HepG2 (cell line): Measurements from ENCODE around the gene UFSP2. TPM values are rescaled to one million over a fixed set of nuclear protein-coding genes. Genes with fewer than 3 reads are reported as not detected.

Experiments used
- ATAC-seq: fragments of 200-7000 bp; cut with Tn5 transposase; 3 replicates; pipeline ENCODE4 v1.9.1; 2020; ENCODE audit warnings: mild to moderate bottlenecking, moderate library complexity
- BruUV-seq: library from RNA; stranded (reverse); fragments of 400-500 nt; replicated peaks from 2 replicates; lab custom pipeline; 2021; lab: Mats Ljungman, UMichigan
- CTCF ChIA-PET: fragments of 300-600 bp; formaldehyde crosslinking; extraction: SDS; loops from one replicate; lab custom pipeline; 2021; ENCODE audit warnings: low total read pairs, inconsistent platforms, low intra/inter-chr PET ratio; lab: Yijun Ruan, JAX
- POLR2A ChIA-PET: fragments of 350-600 bp; sonication (Branson Sonifier 250); formaldehyde crosslinking; loops from one replicate; lab custom pipeline; 2020; ENCODE audit warnings: antibody characterized with exemption, inconsistent platforms; lab: Yijun Ruan, JAX
- DNase-seq: peaks from one replicate; pipeline ENCODE4 v3.0.0-alpha.2; 2015; ENCODE audit warnings: low spot score
- FAIRE-seq: peaks from 3 replicates; lab custom pipeline; 2011; peaks lifted over from hg19 to GRCh38; lab: Jason Lieb, UNC
- H2AFZ ChIP-seq: one replicate; pipeline ENCODE4 v1.6.1; 2011; ENCODE audit warnings: low read length, inconsistent platforms
- H3K27ac ChIP-seq: fragments of 300-600 bp; 3 replicates; pipeline ENCODE4 v1.8.0; 2011; ENCODE audit warnings: mixed run types, mild to moderate bottlenecking, mixed read lengths, low read length, inconsistent platforms; ENCODE audit not compliant: insufficient read depth; ENCODE audit errors: extremely low read length
- H3K27me3 ChIP-seq, 2 experiments: fragments of 200-600 bp in 1 of 2; 2 replicates in 1 of 2; 3 replicates in 1 of 2; pipeline versions ENCODE4 v1.6.0 to v1.8.0; 2011; ENCODE audit warnings: low read length in 2 of 2, mild to moderate bottlenecking in 2 of 2, moderate library complexity in 2 of 2, inconsistent platforms in 1 of 2; ENCODE audit not compliant: insufficient read depth in 2 of 2, control insufficient read depth in 1 of 2
- H3K36me3 ChIP-seq, 2 experiments: fragments of 200-600 bp in 1 of 2; replicated peaks in 1 of 2; 2 replicates in 1 of 2; 3 replicates in 1 of 2; pipeline versions ENCODE4 v1.5.1 to v1.8.0; 2011; ENCODE audit warnings: low read length in 2 of 2, inconsistent platforms in 1 of 2; ENCODE audit not compliant: insufficient read depth in 2 of 2, control insufficient read depth in 1 of 2
- H3K4me1 ChIP-seq: 2 replicates; pipeline ENCODE4 v1.5.1; 2012; ENCODE audit warnings: low read length, inconsistent platforms; ENCODE audit not compliant: insufficient read depth
- H3K4me2 ChIP-seq: 2 replicates; pipeline ENCODE4 v1.6.0; 2011; ENCODE audit warnings: low read depth, low read length, inconsistent platforms
- H3K4me3 ChIP-seq, 3 experiments: fragments of 200-600 bp in 1 of 3; sonication (generic), shearing (Covaris generic) in 1 of 3; replicated peaks in 1 of 3; 2 replicates each; pipeline ENCODE4 v1.5.1; 2011 to 2016; ENCODE audit warnings: low read length in 3 of 3, inconsistent platforms in 2 of 3, low read depth in 2 of 3, mild to moderate bottlenecking in 2 of 3, control low read depth in 1 of 3, mixed read lengths in 1 of 3; ENCODE audit not compliant: insufficient read depth in 1 of 3
- H3K79me2 ChIP-seq: one replicate; pipeline ENCODE4 v1.6.1; 2011; ENCODE audit warnings: low read length, inconsistent platforms; ENCODE audit not compliant: insufficient read depth
- H3K9ac ChIP-seq: 2 replicates; pipeline ENCODE4 v1.6.0; 2011; ENCODE audit warnings: mild to moderate bottlenecking, low read depth, low read length, inconsistent platforms; ENCODE audit not compliant: insufficient read depth
- H3K9me3 ChIP-seq: 2 replicates; pipeline ENCODE4 v1.5.1; 2012; ENCODE audit warnings: mild to moderate bottlenecking, low read length
- H4K20me1 ChIP-seq: 2 replicates; pipeline ENCODE4 v1.6.0; 2011; ENCODE audit warnings: inconsistent platforms, mild to moderate bottlenecking, low read length, moderate library complexity; ENCODE audit not compliant: insufficient read depth
- ATRX ChIP-seq: sonication (generic); formaldehyde crosslinking; IDR thresholded peaks from 2 replicates; pipeline ENCODE4 v1.4.0; 2020; ENCODE audit warnings: missing genetic modification reagents, borderline replicate concordance
- CHCHD3 ChIP-seq: sonication (generic); formaldehyde crosslinking; IDR thresholded peaks from 2 replicates; pipeline ENCODE4 v1.8.0; 2022; ENCODE audit warnings: mild to moderate bottlenecking, missing genetic modification reagents, moderate library complexity
- MYC ChIP-seq: sonication (generic); formaldehyde crosslinking; IDR thresholded peaks from 2 replicates; pipeline ENCODE4 v1.9.0; 2021; ENCODE audit warnings: missing genetic modification reagents, borderline replicate concordance
- PATZ1 ChIP-seq: sonication (generic); formaldehyde crosslinking; IDR thresholded peaks from 2 replicates; pipeline ENCODE4 v1.4.0; 2020; ENCODE audit warnings: missing genetic modification reagents
- PHB2 ChIP-seq: fragments of 450-650 bp; IDR thresholded peaks from 2 replicates; pipeline ENCODE4 v1.6.1; 2018; ENCODE audit not compliant: partially characterized antibody
- PLRG1 ChIP-seq: fragments of 450-650 bp; conservative IDR thresholded peaks from 2 replicates; pipeline ENCODE4 v1.6.1; 2016
- PLSCR1 ChIP-seq: sonication (generic); formaldehyde crosslinking; IDR thresholded peaks from 2 replicates; pipeline ENCODE4 v1.5.0; 2020; ENCODE audit warnings: missing genetic modification reagents, mild to moderate bottlenecking, borderline replicate concordance
- ZBTB38 ChIP-seq: sonication (generic); formaldehyde crosslinking; IDR thresholded peaks from 2 replicates; pipeline ENCODE4 v1.5.1; 2020; ENCODE audit warnings: mild to moderate bottlenecking, missing genetic modification reagents
- ZNF136 ChIP-seq: sonication (generic); formaldehyde crosslinking; IDR thresholded peaks from 2 replicates; pipeline ENCODE4 v1.8.1; 2022; ENCODE audit warnings: low read depth, mild to moderate bottlenecking, moderate library complexity, missing genetic modification reagents
- ZNF691 ChIP-seq: sonication (generic); formaldehyde crosslinking; IDR thresholded peaks from 2 replicates; pipeline ENCODE4 v1.4.0; 2020; ENCODE audit warnings: missing genetic modification reagents, low read depth, mild to moderate bottlenecking, borderline replicate concordance
- ZNF746 ChIP-seq: sonication (generic); formaldehyde crosslinking; IDR thresholded peaks from 2 replicates; pipeline ENCODE4 v1.8.0; 2022; ENCODE audit warnings: mild to moderate bottlenecking, missing genetic modification reagents
- WGBS: methylation state at CpG from one replicate; pipeline ENCODE4 v1.1.6; 2017; ENCODE audit warnings: low lambda C conversion rate; 5-methylcytosine and 5-hydroxymethylcytosine counted together
- in situ Hi-C: cut with HindIII; loops from 2 replicates; pipeline ENCODE4 v1.10.0; 2017; ENCODE audit warnings: low pct_unique_long_range_greater_than_20kb; ENCODE audit not compliant: extremely low pct_ligation_motif_present
- intact Hi-C: fragments of 100-400 bp; cut with micrococcal nuclease; formaldehyde crosslinking; loops from one replicate; pipeline ENCODE4 v1.10.0; 2022; ENCODE audit not compliant: unreplicated experiment
- polyA plus RNA-seq, 8 experiments: library from polyadenylated mRNA; depleted of rRNA in 3 of 8; stranded (reverse) in 7 of 8; unstranded in 1 of 8; fragments of >200 nt; fragmentation: Illumina TruSeq in 4 of 8; extraction: Trizol in 4 of 8; gene quantifications; 2 replicates each; pipeline versions ENCODE4 v1.2.1 to v1.2.3, GENCODE V29; 2011 to 2016; ENCODE audit warnings: low read depth in 4 of 8, missing spikeins in 1 of 8, mixed read lengths in 1 of 8; ENCODE audit not compliant: insufficient read depth in 1 of 8
- total RNA-seq, 5 experiments: library from RNA; depleted of rRNA; stranded (reverse); fragments of >200 nt; fragmentation: Illumina TruSeq; extraction: Trizol; gene quantifications; 2 replicates each; pipeline ENCODE4 v1.2.3, GENCODE V29; 2016; ENCODE audit warnings: low read depth in 1 of 5

Gene UFSP2
- total and polyA plus RNA-seq, 2 of the 13 experiments (the other 11 are each of a cell fraction or from before 2014, with no cell fraction given), result 24.1 to 32.3 TPM

- Histone ChIP-seq H3K4me1 (peaks cover 7% of the 10 kb centered on the region), H3K9me3 (no peaks in the 10 kb centered on the region), H3K27me3 (no peaks in the 10 kb centered on the region), H4K20me1 (no peaks in the 10 kb centered on the region), H3K4me2 (no peak overlapping the region), H3K36me3 (peaks cover 6 to 7% of the 10 kb centered on the region in 2 experiments; a peak in 2 of 5 replicates), H3K79me2 (no peaks in the 10 kb centered on the region), H3K27ac (no peak overlapping the region), H2AFZ (no peak overlapping the region), H3K9ac (no peak overlapping the region), H3K4me3 (no peak overlapping the region)
- intact Hi-C loops (no loop called here), in situ Hi-C loops (no loop called here)
- ATAC-seq (no peak), DNase-seq (no peak), FAIRE-seq (no peak)
- ChIA-PET CTCF (no interaction called here), POLR2A (no interaction called here)
- TF ChIP-seq MYC (CRISPR knock-in tag) (no peak), PLRG1 (no peak), ATRX (CRISPR knock-in tag) (no peak), PLSCR1 (CRISPR knock-in tag) (no peak), CHCHD3 (CRISPR knock-in tag) (no peak), ZNF136 (CRISPR knock-in tag) (no peak), ZBTB38 (CRISPR knock-in tag) (no peak), PHB2 (no peak), PATZ1 (CRISPR knock-in tag) (no peak), ZNF746 (CRISPR knock-in tag) (no peak), ZNF691 (CRISPR knock-in tag) (no peak)
- BruUV-seq, result no TSS peak
- WGBS, result 98% methylated on average over 6 of the region's 6 CpGs
These were observed 51.2 kb downstream of the UFSP2 start for GRCh38 chr4:185374573-185374972.
